Body of pancreas (tissue), 4 donors: ENCODE measurements around the gene SLC35E3. TPM values are rescaled to one million over a fixed set of nuclear protein-coding genes. Genes with fewer than 3 reads are reported as not detected.

ENCODE experiments used
- ATAC-seq: fragments of 150-250 bp; one replicate; pipeline ENCODE4 v1.9.1; 2016
- DNase-seq, 4 donors: peaks; one replicate each; pipeline ENCODE4 v3.0.0-alpha.2; 2019
- H3K27ac ChIP-seq, 4 donors: fragments of 200-600 bp; sonication (generic); 1 replicate in 3 of 4; 2 replicates in 1 of 4; pipeline versions ENCODE4 v1.5.1 to v1.6.1; 2016 to 2019; ENCODE audit warnings: mild to moderate bottlenecking in 1 of 4, mixed read lengths in 1 of 4, moderate library complexity in 1 of 4
- H3K27me3 ChIP-seq, 2 donors: fragments of 200-600 bp; sonication (generic); one replicate each; pipeline ENCODE4 v1.6.0; 2016; ENCODE audit warnings: mild to moderate bottlenecking in 1 of 2
- H3K36me3 ChIP-seq, 2 donors: fragments of 200-600 bp; sonication (generic); replicated peaks in 1 of 2; 2 replicates each; pipeline ENCODE4 v1.5.1; 2016; ENCODE audit warnings: low read depth in 2 of 2; ENCODE audit not compliant: insufficient read depth in 1 of 2
- H3K4me1 ChIP-seq: fragments of 200-600 bp; sonication (generic); one replicate; pipeline ENCODE4 v1.6.0; 2016
- H3K4me3 ChIP-seq, 2 donors: fragments of 200-600 bp; sonication (generic); 1 replicate in 1 of 2; 2 replicates in 1 of 2; pipeline ENCODE4 v1.5.1; 2016 to 2019
- H3K9me3 ChIP-seq, 3 donors: fragments of 200-600 bp; sonication (generic); 1 replicate in 2 of 3; 2 replicates in 1 of 3; pipeline ENCODE4 v1.5.1; 2016
- CTCF ChIP-seq, 7 experiments: fragments of 450-650 bp in 4 of 7; fragments of 200-600 bp in 3 of 7; sonication (generic) in 3 of 7; IDR thresholded peaks; one replicate each; pipeline ENCODE4 v1.5.1; 2016 to 2019; ENCODE audit warnings: antibody characterized with exemption in 7 of 7
- POLR2A ChIP-seq, 3 donors: fragments of 450-650 bp; IDR thresholded peaks; one replicate each; pipeline ENCODE4 v1.6.1; 2016; ENCODE audit warnings: antibody characterized with exemption in 3 of 3, mild to moderate bottlenecking in 2 of 3
- WGBS, 2 donors: methylation state at CpG; one replicate each; pipeline ENCODE4 v1.1.5; 2017; 5-methylcytosine and 5-hydroxymethylcytosine counted together
- intact Hi-C: fragments of 100-400 bp; cut with DNase I; formaldehyde crosslinking; loops from one replicate; pipeline ENCODE4 v1.15.1; 2023
- total RNA-seq, 2 donors: library from RNA; depleted of rRNA; stranded (reverse); fragments of >200 nt; gene quantifications; one replicate each; pipeline ENCODE4 v1.1.0, GENCODE V29; 2016

Gene SLC35E3
- total RNA-seq, 2 donors from 2014 or later: 2.1 to 2.6 TPM

DNA sequence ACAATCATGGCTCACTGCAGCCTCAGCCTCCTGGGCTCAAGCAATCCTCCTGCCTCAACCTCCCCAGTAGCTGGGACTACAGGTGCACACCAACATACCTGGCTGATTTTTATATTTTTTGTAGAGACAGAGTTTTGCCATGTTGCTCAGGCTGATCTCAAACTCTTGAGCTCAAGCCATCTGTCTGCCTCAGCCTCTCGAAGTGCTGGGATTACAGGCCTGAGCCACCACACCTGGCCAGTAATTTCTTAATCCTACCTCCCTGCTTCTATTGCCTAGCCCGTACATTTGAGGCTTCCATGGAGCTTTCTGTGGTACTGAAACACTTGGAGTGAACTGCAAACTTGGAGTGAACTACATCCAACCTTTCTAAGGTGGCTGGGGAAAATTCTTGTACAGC, 20.7 kb downstream of the SLC35E3 start:
- ATAC-seq (no peak), DNase-seq (no peak)
- H3K9me3 ChIP-seq: no peaks in the 10 kb centered on the region
- H3K27ac ChIP-seq: no peak overlapping the region
- no peaks in the 10 kb centered on the region for H3K27me3 ChIP-seq
- H3K4me1 ChIP-seq: no peaks in the 10 kb centered on the region
- no peak for TF ChIP-seq POLR2A (IDR thresholded peaks at IDR 0.05)
- no peak for TF ChIP-seq CTCF (IDR thresholded peaks at IDR 0.05)
- 86 to 93% methylated on average over 2 of the region's 2 CpGs for WGBS, 2 donors
- H3K4me3 ChIP-seq: no peak overlapping the region
- no peaks in the 10 kb centered on the region for H3K36me3 ChIP-seq
- intact Hi-C loops: no loop called here

DNA sequence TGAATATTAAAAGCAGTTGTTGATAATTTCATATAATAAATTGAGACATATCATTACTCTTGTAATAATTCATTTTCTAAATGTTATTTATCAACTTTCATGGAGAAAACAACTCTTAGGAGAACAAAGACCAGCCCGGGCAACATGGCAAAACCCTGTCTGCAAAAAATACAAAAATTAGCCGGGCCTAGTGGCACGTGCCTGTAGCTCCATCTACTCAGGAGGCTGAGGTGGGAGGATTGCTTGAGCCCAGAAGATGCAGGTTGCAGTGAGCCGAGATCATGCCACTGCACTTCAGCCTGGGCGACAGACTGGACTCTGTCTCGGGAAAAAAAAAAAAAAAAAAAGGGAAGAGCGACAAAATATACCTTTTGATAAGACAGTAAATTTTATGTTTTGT, 21.2 kb downstream of the SLC35E3 start:
- Histone ChIP-seq H3K27ac (no peak overlapping the region), H3K36me3 (no peaks in the 10 kb centered on the region), H3K4me1 (no peaks in the 10 kb centered on the region), H3K9me3 (no peaks in the 10 kb centered on the region), H3K4me3 (no peak overlapping the region), H3K27me3 (no peaks in the 10 kb centered on the region)
- 85 to 94% methylated on average over 7 of the region's 7 CpGs for WGBS, 2 donors
- intact Hi-C loops: no loop called here
- no peak for DNase-seq
- TF ChIP-seq CTCF (IDR thresholded peaks at IDR 0.05): no peak
- no peak for TF ChIP-seq POLR2A (IDR thresholded peaks at IDR 0.05)
- ATAC-seq: no peak

DNA sequence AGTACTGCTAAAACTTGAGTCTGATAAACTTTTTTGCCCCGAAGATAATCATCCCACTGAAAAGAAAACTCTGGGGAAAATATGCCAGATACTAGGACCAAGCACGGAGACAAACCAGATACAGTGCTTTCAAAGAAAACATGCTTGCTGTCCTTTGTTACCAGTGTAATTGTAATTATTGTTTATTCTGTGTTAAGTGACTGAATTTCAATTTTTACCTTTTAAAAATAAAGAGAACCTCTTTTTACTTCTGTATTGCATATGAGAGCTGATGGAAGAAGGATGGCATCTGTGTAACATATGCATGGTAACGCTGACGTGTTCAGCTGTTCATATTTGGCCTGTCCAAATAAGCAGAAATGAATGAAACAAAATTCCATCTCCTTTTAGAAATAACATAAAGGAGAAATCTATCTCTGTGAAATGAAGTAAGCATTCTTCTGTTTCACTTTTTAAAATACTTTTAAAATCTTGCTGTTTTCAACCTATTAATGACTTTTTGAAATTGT, 22.5 kb downstream of the SLC35E3 start:
- TF ChIP-seq CTCF (IDR thresholded peaks at IDR 0.05) (no peak), POLR2A (IDR thresholded peaks at IDR 0.05) (no peak)
- ATAC-seq: no peak
- DNase-seq: no peak

GRCh38 chr12:68769941-68770340, 24.0 kb downstream of the SLC35E3 start:
- intact Hi-C loops: no loop called here
- Histone ChIP-seq H3K27me3 (no peaks in the 10 kb centered on the region), H3K9me3 (no peaks in the 10 kb centered on the region), H3K27ac (no peak overlapping the region), H3K4me1 (no peaks in the 10 kb centered on the region), H3K4me3 (no peak overlapping the region), H3K36me3 (no peaks in the 10 kb centered on the region)
- WGBS, 2 donors: 87 to 93% methylated on average over 1 of the region's 1 CpG
- DNase-seq (no peak), ATAC-seq (no peak)
- TF ChIP-seq POLR2A (IDR thresholded peaks at IDR 0.05): no peak
- TF ChIP-seq CTCF (IDR thresholded peaks at IDR 0.05): no peak

More for the DNA sequence above, 22.5 kb downstream of the SLC35E3 start:
- Histone ChIP-seq H3K27ac (no peak overlapping the region), H3K36me3 (no peaks in the 10 kb centered on the region), H3K4me3 (no peak overlapping the region), H3K27me3 (no peaks in the 10 kb centered on the region), H3K9me3 (no peaks in the 10 kb centered on the region), H3K4me1 (no peaks in the 10 kb centered on the region)
- intact Hi-C loops: no loop called here
- 90 to 91% methylated on average over 4 of the region's 4 CpGs for WGBS, 2 donors

GRCh38 chr12:68771223-68771925, 25.4 kb downstream of the SLC35E3 start:
- 83 to 93% methylated on average over 5 of the region's 5 CpGs for WGBS, 2 donors
- no peak overlapping the region for H3K27ac ChIP-seq
- TF ChIP-seq CTCF (IDR thresholded peaks at IDR 0.05): no peak
- TF ChIP-seq POLR2A (IDR thresholded peaks at IDR 0.05): no peak
- ATAC-seq (no peak), DNase-seq (no peak)
- no peaks in the 10 kb centered on the region for H3K27me3 ChIP-seq
- H3K4me1 ChIP-seq: no peaks in the 10 kb centered on the region
- no peaks in the 10 kb centered on the region for H3K36me3 ChIP-seq
- no peak overlapping the region for H3K4me3 ChIP-seq
- no peaks in the 10 kb centered on the region for H3K9me3 ChIP-seq
- intact Hi-C loops: no loop called here
